ENCODE results near the gene B3GALT4.

DNA sequence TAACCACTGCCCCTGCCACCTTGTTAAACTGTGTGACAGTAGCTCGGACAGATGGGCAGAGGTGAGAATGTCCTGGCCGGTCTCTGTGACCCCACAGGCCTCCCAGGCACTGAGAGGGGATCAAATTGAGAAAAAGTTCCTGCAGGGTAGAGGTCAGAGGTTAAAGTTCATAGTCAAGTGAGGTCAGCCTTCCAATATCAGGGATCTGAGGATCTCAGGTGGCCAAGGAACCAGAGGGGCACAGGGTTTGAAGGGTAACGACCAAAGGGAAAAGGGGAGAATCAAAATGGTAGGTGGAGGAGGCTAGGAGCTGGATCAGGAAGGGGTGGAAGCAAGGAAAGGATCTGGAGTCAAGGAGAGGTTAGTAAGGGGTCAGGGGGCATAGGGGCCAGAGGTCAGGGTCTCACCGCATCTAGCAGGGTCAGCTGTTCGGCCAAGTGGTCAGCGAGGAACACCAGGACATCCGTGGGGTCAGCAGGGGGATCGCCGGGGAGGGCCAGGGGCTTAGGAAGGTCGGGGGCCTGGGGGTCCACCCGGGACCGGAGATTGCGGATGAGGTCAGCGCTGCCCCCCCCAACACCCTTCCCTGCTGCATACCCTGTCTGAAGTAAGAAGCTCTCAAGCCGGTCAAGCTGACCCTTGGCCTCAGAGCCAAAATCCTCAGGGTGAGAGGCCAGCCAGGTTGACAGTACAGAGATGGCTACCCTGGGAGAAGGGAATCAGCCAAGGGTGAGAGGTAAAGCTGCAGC is 18.9 kb downstream of the B3GALT4 start:
- TF ChIP-seq POLR2A (IDR thresholded peaks at IDR 0.05), result no peak
- TF ChIP-seq, protein P1, sequence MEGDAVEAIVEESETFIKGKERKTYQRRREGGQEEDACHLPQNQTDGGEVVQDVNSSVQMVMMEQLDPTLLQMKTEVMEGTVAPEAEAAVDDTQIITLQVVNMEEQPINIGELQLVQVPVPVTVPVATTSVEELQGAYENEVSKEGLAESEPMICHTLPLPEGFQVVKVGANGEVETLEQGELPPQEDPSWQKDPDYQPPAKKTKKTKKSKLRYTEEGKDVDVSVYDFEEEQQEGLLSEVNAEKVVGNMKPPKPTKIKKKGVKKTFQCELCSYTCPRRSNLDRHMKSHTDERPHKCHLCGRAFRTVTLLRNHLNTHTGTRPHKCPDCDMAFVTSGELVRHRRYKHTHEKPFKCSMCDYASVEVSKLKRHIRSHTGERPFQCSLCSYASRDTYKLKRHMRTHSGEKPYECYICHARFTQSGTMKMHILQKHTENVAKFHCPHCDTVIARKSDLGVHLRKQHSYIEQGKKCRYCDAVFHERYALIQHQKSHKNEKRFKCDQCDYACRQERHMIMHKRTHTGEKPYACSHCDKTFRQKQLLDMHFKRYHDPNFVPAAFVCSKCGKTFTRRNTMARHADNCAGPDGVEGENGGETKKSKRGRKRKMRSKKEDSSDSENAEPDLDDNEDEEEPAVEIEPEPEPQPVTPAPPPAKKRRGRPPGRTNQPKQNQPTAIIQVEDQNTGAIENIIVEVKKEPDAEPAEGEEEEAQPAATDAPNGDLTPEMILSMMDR (IDR thresholded peaks at IDR 0.05), result no peak
